CD4-positive, alpha-beta T cell treated with Interleukin-4 for 1 hour (primary cell): ENCODE results near the gene MEGF6.

Experiments
- DNase-seq, 2 donors: peaks; one replicate each; pipeline ENCODE4 v3.0.0-alpha.2; 2020 to 2022

MEGF6 gene

GRCh38 chr1:3535732-3536131 is 75.6 kb downstream of the MEGF6 start:
- DNase-seq: no peak

DNA sequence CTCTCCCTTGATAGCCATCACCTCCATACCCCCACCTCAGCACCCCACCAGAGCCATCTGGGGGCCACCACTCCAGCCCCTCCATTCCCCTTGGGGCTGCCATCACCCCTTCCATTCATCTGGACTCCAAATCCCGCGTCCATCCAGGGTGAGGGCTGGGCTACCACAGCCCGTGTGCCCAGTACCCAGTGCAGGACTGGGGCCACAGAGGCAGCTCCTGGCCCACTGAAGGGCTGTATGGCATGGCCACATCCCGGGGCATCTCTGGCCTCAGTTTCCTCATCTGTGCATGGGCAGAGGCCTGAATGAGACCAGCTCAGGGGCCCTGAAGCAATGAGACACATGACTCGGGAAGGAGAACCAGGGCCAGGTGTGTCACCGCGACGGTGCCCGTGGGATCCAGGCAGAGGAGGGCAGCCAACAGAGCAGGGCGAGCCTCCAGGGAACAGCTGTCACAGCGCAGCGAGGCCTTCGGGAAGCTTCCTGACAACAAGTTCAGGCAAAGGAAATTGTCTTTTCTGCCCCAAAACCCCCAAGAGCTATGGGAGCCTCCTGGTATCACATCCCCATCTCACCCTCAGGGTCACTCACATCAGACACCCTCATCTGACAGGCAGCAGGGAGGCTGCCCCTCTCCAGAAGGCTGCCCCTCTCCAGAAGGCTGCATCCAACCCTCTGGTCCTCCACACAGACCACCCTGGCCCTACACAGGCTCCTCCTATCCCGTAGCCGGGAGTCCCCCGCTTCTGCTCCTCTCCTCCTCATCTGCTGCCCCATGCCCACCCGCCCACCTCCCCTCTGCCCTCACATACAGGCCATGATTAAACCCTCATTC is 76.3 kb downstream of the MEGF6 start:
- no peak for DNase-seq

DNA sequence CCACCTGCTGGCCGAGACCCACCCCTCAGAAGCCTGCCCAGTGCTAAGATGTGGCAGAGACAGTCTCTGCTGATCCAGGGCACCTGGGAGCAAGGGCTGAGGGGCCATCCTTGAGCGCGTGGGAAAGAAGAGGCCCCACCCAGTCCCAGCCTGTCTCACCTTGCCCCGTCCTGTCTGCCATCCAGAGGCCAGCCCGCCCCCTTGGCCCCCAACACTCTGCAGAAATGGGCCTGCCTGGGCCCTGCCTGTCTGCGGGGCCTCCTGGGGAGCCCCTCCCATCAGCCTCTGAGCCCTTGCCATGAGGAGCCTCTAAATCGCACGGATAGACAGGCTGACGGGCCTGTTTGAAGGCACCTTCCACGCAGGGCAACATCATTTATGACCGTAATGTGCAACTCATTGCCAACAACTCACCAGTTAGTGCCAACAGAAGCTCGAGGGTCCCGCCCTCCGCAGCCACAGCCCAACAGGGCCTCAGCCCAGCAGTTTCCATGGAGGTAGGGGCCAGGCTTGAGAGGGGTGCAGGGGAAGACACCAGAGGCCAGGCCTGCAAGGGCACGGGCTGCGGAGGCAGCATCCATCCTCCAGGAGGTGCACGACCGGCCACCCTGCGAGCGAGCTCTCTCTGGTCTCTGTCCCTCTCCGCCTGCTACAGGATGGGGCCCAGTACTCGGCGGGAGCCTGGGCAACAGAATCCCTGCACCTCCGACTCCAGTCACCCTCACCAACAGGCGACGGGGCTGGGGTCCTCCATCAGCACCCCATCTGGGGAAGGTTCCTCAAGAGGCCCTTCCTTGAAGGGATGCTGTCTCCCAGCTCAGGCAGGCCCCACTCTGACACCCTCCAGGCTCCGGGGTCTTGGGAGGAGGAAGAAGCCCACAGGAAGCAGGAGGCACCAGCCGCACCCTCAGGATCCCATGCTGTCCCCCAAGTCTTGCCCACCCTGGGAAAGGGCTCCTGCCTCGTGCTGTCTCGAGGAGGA is 78.0 kb downstream of the MEGF6 start:
- no peak for DNase-seq

DNA sequence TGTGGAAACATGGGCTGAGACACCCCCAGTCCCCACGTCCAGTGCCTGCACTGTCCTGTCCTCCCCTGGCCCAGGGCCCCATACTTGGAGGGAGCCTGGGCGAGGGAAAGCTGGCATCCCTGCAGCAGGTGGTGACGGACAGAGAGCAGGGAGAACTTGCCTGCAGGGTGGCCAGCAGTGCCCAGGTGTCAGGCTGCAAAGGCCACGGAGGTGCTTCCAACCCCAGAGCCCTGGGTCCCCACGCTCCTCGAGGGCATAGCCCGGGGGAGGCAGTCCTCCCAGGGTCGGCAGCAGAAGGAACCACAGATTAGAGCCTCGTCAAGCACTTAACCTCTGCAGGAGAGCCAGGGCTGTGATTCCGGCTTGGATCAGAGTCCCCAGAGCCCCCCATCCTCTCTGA is 79.4 kb downstream of the MEGF6 start:
- no peak for DNase-seq

DNA sequence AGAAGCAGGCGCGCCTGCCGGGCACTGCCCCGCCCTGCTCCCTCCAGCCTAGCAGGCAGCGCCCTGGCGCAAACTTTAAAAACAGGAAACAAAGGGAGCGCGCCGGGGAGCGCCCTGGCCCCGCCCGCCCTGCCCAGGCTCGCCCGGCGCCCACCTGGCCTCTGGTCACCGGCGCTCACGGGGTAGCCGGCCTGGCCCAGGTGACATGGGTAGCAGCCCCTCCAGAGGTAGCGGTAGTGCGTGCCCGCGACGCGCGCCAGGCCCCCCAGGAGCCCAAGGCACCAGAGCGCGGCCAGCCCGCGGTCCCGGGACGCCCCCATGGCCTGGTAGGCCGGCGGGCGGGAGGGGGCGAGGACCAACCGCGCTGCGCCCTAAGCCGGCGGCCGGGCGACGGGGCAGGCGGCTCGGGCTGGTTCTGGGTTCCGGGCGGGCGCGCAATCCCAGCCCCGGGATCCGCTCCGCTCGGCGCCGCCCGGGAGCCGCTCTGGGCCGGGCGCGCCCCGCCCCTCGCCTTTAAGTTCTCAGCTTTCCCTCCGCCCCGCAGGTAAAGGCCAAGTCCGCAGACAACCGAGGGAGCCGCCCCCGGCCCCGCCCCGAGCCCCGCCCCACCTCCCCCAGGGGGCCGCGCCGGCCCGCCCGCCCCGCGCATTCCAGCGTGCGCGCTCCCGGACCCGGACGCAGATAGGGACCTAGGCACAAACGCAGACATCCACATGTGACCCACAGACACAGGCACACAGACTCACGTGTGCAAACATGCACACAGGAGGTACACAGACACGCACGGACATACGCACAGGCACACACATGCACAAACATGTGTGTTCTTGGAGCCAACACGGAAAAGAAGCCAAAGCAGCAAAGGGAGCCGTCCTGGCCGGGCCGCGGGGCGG is 80.1 kb downstream of the MEGF6 start:
- peak; percentile 79 to 84 for DNase-seq

- DNase-seq: no peak
Measured at GRCh38 chr1:3530086-3530925, 81.0 kb downstream of the MEGF6 start.

- DNase-seq: no peak
Measured at GRCh38 chr1:3529099-3529729, 82.1 kb downstream of the MEGF6 start.

DNA sequence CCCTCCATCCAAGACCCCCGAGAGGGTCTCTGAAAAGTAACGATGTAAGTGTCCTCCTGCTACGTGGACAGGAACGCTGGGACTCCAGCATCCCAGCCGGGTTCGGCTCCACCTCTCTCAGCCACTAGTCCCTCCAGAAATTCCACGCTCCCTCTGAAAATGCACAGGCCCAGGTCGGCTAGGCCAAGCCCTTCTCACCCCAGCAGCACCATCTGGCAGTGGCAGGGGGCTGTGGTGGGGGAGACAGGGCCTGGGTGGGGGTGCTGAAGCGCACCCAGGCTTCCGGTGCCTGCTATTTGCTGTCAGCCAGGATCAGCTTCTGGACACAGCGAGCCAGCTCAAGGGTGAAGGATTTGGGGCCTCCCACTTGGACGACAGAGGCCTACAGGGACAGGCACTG is 83.5 kb downstream of the MEGF6 start:
- DNase-seq: no peak

- no peak for DNase-seq
Measured at GRCh38 chr1:3525551-3526482, 85.5 kb downstream of the MEGF6 start.

- no peak for DNase-seq
Measured at GRCh38 chr1:3524556-3525203, 86.6 kb downstream of the MEGF6 start.

DNA sequence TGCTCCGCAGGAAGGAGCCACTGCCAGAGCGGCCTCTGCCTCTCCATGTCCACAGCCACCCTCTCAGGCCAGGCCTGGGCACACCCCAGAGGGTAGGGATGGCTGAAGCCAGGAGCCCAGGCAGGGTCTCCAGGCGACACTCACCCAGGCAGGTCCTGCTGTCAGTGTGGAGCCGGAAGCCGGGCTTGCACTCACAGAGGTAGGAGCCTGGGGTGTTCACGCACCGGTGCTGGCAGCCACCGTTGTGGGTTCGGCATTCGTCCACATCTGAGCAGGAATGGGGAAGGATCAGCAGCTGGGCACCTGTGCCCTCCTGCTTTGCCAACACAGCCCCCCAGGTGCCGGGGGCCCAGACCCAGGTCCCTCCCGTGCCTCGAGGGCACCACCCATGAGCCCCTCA is 87.3 kb downstream of the MEGF6 start:
- DNase-seq: no peak

DNA sequence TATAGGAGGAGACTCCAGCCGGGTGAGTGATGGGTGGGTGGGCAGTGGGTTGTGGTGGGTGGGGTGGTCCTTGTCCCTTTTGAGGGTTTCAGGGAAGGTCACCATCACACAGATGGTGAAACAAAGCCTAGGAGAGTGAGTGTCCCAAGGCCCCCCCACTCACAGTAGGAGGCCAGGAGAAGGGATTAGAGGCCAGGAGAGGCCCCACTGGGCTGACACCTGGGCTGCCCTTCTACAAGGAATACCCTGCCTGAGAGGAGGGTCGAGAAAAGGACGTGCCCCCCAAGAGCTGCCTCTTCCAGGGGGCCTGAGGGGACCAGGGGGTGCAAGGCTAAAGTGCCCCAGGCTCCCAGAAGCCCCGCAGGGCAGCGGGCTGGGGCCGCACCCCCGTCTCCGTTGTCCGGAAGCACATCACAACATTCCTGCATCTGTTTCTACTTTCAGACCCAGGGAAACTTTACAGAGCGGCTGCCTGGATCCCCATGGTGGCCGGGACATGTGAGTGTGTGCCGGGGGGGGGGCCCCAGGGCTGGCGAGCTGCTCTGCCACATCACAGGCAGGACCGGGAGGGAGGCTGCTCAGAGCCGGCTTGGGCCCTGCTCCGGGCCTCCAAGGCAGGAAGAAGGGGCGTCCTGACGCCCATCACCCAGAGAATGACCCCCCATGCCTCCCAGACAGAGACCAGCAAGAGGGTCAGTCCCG is 88.6 kb downstream of the MEGF6 start:
- DNase-seq: no peak

- DNase-seq: no peak
Measured at GRCh38 chr1:3522112-3522511, 89.2 kb downstream of the MEGF6 start.

DNA sequence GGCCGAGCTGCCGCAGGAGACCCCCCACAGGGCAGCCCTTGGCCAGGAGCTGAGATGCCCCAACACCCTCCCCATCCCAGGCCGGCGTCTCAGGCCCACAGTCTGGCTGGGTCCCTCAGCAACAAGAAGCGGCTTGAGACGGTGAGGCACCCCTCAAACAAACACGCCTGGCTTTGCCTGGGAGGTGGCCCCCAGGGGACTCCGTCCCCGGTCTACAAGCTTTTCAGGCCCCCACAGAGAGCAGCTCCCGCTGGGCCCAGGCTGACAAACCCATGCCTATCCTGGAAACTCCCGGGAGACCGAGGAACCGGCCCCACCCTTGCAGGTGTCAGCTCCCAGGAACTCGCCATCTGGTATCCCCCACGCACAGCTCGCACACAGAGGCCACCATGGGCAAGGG is 89.9 kb downstream of the MEGF6 start:
- no peak for DNase-seq

DNA sequence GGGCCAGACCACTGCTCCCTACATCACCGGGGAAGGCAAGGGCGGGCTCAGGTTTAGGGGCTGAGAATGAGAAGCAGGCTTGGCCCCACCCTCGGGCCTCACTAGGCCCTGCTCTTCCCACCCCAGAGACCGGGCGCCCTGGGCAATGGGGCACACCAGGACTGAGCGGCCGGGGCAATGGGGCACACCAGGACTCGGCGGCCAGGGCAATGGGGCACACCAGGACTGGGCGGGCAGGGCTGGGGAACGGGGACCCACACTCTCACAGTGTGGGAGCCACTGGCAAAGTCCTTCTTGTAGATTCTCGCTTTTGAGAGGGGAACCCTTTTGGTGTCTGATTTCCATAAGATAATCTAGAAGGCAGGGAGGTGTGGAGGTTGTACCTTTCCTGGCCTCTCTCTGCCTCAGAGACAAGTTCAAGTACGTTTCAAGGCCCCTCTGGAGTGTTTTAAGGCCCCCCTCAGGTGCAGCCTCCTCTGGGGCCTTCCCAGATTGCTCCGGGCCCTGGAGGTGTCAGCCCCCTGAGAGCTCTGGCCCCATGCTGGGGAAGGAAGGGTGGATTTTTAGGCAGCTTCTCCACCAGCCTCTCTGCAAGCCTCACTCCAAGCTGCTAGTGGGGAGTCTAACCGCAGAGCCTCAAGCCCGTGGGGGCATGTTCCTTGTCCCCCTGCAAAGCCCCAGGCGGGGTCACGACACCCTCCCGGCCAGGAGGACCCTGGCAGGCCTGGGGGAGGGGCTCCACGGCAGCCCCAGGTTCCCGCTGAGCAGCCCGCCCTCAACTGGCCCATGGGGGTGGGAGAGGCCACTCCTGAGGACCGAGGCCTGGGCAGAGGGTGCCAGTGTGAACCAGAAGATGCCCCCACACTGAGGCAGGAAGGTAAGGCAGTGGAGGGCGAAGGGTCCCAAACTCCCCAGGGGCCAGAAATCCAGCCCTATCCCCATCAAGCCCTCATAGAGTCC is 90.6 kb downstream of the MEGF6 start:
- no peak for DNase-seq

DNA sequence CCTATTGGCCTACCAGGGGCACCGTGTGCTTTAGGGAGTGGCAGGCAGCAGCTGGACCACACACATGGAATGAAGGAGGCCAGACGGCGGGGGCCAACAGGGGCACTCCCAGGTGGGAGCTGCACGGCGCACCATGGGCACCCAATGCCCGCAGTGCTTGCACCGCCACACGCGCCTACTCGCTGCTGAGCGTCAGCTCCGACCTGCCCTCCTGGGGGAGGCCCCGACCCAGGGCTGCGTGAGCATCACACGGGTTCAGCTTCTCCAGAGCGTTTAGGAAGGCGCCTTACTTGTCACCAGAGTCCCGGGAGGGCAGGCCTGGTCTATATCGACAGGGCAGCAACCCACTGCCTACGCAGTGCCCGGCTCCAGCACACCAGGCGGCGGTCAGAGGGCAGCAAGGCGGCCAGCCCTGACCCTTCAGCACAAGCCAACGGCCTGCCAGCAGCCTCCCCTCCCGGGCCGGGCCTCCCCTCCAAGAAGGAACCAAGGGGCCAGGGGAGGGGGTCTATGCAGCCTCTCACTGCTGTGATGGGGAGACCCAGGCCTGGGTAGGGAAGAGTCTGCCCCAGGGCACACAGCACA is 91.9 kb downstream of the MEGF6 start:
- no peak for DNase-seq

GRCh38 chr1:3518756-3519155 is 92.6 kb downstream of the MEGF6 start:
- no peak for DNase-seq
